GM21390 (cell line): ENCODE results near the gene NALCN.

Experiments
- ATAC-seq: cut with Tn5 transposase; IDR thresholded peaks from one replicate; pipeline ENCODE4 v1.9.1; 2021; ENCODE audit not compliant: unreplicated experiment

The NALCN gene

GRCh38 chr13:101416181-101417042 is at the start of gene NALCN:
Gene NALCN, minus strand, starts transcription at chr13:101416508. Its CDS starts 17,382 bp downstream, at chr13:101399126.
- peak; percentile 44 for ATAC-seq

- no peak for ATAC-seq
These were observed 49.6 kb upstream of the NALCN start for GRCh38 chr13:101465877-101466276.

GRCh38 chr13:101457176-101457575 is 40.9 kb upstream of the NALCN start:
- no peak for ATAC-seq

- no peak for ATAC-seq
These were observed 39.6 kb upstream of the NALCN start for GRCh38 chr13:101455863-101456262.

GRCh38 chr13:101454767-101455166 is 38.5 kb upstream of the NALCN start:
- ATAC-seq = no peak

GRCh38 chr13:101453784-101454201 is 37.5 kb upstream of the NALCN start:
- ATAC-seq = peak; percentile 20

- peak; percentile 99 for ATAC-seq
These were observed 36.5 kb upstream of the NALCN start, which contains the start of gene ITGBL1 for GRCh38 chr13:101452519-101453485. Gene ITGBL1, plus strand, starts transcription at chr13:101452675. Its CDS starts 159 bp downstream, at chr13:101452834.

- ATAC-seq = no peak
These were observed 35.3 kb upstream of the NALCN start for GRCh38 chr13:101451641-101452040.

- ATAC-seq = no peak
These were observed 34.4 kb upstream of the NALCN start for GRCh38 chr13:101450749-101451130.

- no peak for ATAC-seq
These were observed 33.8 kb upstream of the NALCN start for GRCh38 chr13:101449790-101450748.

- ATAC-seq = no peak
These were observed 31.5 kb upstream of the NALCN start for GRCh38 chr13:101447852-101448251.

- no peak for ATAC-seq
These were observed 18.2 kb upstream of the NALCN start for GRCh38 chr13:101434486-101434885.

- no peak for ATAC-seq
These were observed 17.6 kb upstream of the NALCN start for GRCh38 chr13:101433895-101434294.

- ATAC-seq = no peak
These were observed 13.4 kb upstream of the NALCN start for GRCh38 chr13:101429733-101430132.

GRCh38 chr13:101425623-101426022 is 9.3 kb upstream of the NALCN start:
- no peak for ATAC-seq

GRCh38 chr13:101425156-101425471 is 8.8 kb upstream of the NALCN start:
- no peak for ATAC-seq

GRCh38 chr13:101424381-101425155 is 8.3 kb upstream of the NALCN start:
- ATAC-seq = no peak

- ATAC-seq = no peak
These were observed 7.6 kb upstream of the NALCN start for GRCh38 chr13:101423872-101424271.

- ATAC-seq = no peak
These were observed 1.2 kb upstream of the NALCN start for GRCh38 chr13:101417501-101417900.

- ATAC-seq = no peak
These were observed 717 bp upstream of the NALCN start for GRCh38 chr13:101417043-101417406.
